Upper lobe of left lung (tissue), 4 donors: ENCODE results near the gene ZFHX3.

Experiments used
- POLR2A ChIP-seq, 4 donors: fragments of 450-650 bp; IDR thresholded peaks; one replicate each; pipeline ENCODE4 v1.5.1; 2016 to 2017; ENCODE audit warnings: antibody characterized with exemption in 4 of 4, mild to moderate bottlenecking in 2 of 4
- TF ChIP-seq, protein P1 (sequence below), 6 experiments: fragments of 450-650 bp in 4 of 6; fragments of 200-600 bp in 2 of 6; sonication (generic) in 2 of 6; IDR thresholded peaks; one replicate each; pipeline ENCODE4 v1.5.1; 2016 to 2019; ENCODE audit warnings: antibody characterized with exemption in 6 of 6

DNA sequence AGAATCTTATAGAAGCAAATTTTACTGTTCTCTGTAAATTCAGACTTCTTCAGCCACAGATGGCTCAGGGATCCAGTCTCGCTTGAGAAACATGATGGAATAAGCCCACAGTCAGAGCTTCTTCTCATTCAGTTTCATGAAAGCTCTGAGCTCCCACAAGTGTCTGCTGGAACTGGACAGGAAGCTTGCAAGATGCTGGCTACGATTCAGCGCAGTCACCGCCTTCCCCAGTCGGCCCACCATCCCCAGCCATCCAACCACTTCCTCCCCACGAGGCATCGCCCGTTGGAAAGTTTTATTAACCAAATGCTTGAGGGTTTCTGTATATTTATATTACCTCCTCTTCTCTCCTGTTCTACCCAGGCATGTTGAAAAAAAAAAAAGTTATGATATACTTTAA, 171.7 kb downstream of the ZFHX3 start:
- TF ChIP-seq, protein P1, sequence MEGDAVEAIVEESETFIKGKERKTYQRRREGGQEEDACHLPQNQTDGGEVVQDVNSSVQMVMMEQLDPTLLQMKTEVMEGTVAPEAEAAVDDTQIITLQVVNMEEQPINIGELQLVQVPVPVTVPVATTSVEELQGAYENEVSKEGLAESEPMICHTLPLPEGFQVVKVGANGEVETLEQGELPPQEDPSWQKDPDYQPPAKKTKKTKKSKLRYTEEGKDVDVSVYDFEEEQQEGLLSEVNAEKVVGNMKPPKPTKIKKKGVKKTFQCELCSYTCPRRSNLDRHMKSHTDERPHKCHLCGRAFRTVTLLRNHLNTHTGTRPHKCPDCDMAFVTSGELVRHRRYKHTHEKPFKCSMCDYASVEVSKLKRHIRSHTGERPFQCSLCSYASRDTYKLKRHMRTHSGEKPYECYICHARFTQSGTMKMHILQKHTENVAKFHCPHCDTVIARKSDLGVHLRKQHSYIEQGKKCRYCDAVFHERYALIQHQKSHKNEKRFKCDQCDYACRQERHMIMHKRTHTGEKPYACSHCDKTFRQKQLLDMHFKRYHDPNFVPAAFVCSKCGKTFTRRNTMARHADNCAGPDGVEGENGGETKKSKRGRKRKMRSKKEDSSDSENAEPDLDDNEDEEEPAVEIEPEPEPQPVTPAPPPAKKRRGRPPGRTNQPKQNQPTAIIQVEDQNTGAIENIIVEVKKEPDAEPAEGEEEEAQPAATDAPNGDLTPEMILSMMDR (IDR thresholded peaks at IDR 0.05), result no peak
- TF ChIP-seq POLR2A (IDR thresholded peaks at IDR 0.05), result no peak
